HG02970 (cell line): Measurements from ENCODE around the gene BCAR3.
A peak's percentile ranks its signal among the peaks of the same experiment; 100 is the strongest.
"Not testable (repeated sequence)": the region's sequence is repeated elsewhere in the genome, so short reads cannot be mapped to it uniquely, and the experiment has no call there.

ENCODE experiments used
- ATAC-seq: cut with Tn5 transposase; IDR thresholded peaks from one replicate; pipeline ENCODE4 v1.9.1; 2021; ENCODE audit warnings: mild to moderate bottlenecking, moderate library complexity, moderate number of reproducible peaks; ENCODE audit not compliant: unreplicated experiment, low FRiP score

BCAR3 gene

GRCh38 chr1:93690341-93690740 is 8.7 kb upstream of the BCAR3 start:
- no peak for ATAC-seq

GRCh38 chr1:93689521-93690223 is 8.0 kb upstream of the BCAR3 start:
- ATAC-seq, result no peak

- ATAC-seq, result no peak
Observed at GRCh38 chr1:93687542-93687941, 5.9 kb upstream of the BCAR3 start.

- ATAC-seq, result no peak
Observed at GRCh38 chr1:93686504-93687250, 5.0 kb upstream of the BCAR3 start.

GRCh38 chr1:93685918-93686317 is 4.3 kb upstream of the BCAR3 start:
- ATAC-seq, result no peak

GRCh38 chr1:93683234-93683633 is 1.6 kb upstream of the BCAR3 start:
- no peak for ATAC-seq

GRCh38 chr1:93681989-93682412 is 364 bp upstream of the BCAR3 start:
- no peak for ATAC-seq

GRCh38 chr1:93680420-93681100 is 1.1 kb downstream of the BCAR3 start:
- peak; percentile 49 for ATAC-seq

- no peak for ATAC-seq
Observed at GRCh38 chr1:93680076-93680419, 1.6 kb downstream of the BCAR3 start.

- no peak for ATAC-seq
Observed at GRCh38 chr1:93679546-93679945, 2.1 kb downstream of the BCAR3 start.

- no peak for ATAC-seq
Observed at GRCh38 chr1:93678946-93679480, 2.6 kb downstream of the BCAR3 start.

GRCh38 chr1:93678491-93678890 is 3.1 kb downstream of the BCAR3 start:
- ATAC-seq, result no peak

GRCh38 chr1:93677729-93678128 is 3.9 kb downstream of the BCAR3 start:
- no peak for ATAC-seq

GRCh38 chr1:93676427-93676826 is 5.2 kb downstream of the BCAR3 start:
- no peak for ATAC-seq

- no peak for ATAC-seq
Observed at GRCh38 chr1:93675931-93676330, 5.7 kb downstream of the BCAR3 start.

- no peak for ATAC-seq
Observed at GRCh38 chr1:93675271-93675670, 6.4 kb downstream of the BCAR3 start.

GRCh38 chr1:93674071-93674470 is 7.6 kb downstream of the BCAR3 start:
- not testable (repeated sequence) for ATAC-seq

- ATAC-seq, result no peak
Observed at GRCh38 chr1:93673163-93673829, 8.3 kb downstream of the BCAR3 start.

GRCh38 chr1:93672477-93673162 is 9.0 kb downstream of the BCAR3 start:
- no peak for ATAC-seq

GRCh38 chr1:93672069-93672468 is 9.6 kb downstream of the BCAR3 start:
- ATAC-seq, result no peak
